GM23338 (cell line): ENCODE measurements around the gene ABCB8. TPM values are rescaled to one million over a fixed set of nuclear protein-coding genes. Genes with fewer than 3 reads are reported as not detected.

ENCODE experiments used
- ATAC-seq: fragments of 200-7000 bp; cut with Tn5 transposase; 3 replicates; pipeline ENCODE4 v1.9.1; 2020
- DNase-seq: peaks from one replicate; pipeline ENCODE4 v3.0.0-alpha.2; 2015; ENCODE audit warnings: low spot score
- H2AFZ ChIP-seq: fragments of 200-600 bp; sonication (generic); 2 replicates; pipeline ENCODE4 v1.8.0; 2016; ENCODE audit warnings: antibody characterized with exemption, mild to moderate bottlenecking, moderate library complexity
- H3F3A ChIP-seq: fragments of 200-600 bp; sonication (generic); replicated peaks from 2 replicates; pipeline ENCODE4 v1.8.0; 2017; ENCODE audit warnings: antibody characterized with exemption, mixed run types, low read depth
- H3K27ac ChIP-seq: fragments of 200-600 bp; sonication (generic); 2 replicates; pipeline ENCODE4 v1.6.1; 2016; ENCODE audit warnings: low read depth
- H3K27me3 ChIP-seq: fragments of 200-600 bp; sonication (generic); 2 replicates; pipeline ENCODE4 v1.8.0; 2016; ENCODE audit warnings: mild to moderate bottlenecking, mixed run types, moderate library complexity; ENCODE audit not compliant: insufficient read depth
- H3K36me3 ChIP-seq: fragments of 200-600 bp; sonication (generic); 2 replicates; pipeline ENCODE4 v1.8.0; 2016; ENCODE audit warnings: mild to moderate bottlenecking; ENCODE audit not compliant: insufficient read depth
- H3K4me1 ChIP-seq: fragments of 200-600 bp; sonication (generic); 2 replicates; pipeline ENCODE4 v1.8.0; 2016; ENCODE audit warnings: mild to moderate bottlenecking, moderate library complexity; ENCODE audit not compliant: insufficient read depth
- H3K4me2 ChIP-seq: fragments of 200-600 bp; sonication (generic); 2 replicates; pipeline ENCODE4 v1.7.1; 2017; ENCODE audit warnings: mixed run types
- H3K4me3 ChIP-seq: fragments of 200-600 bp; sonication (generic); 2 replicates; pipeline ENCODE4 v1.6.1; 2016; ENCODE audit warnings: mixed run types
- H3K79me2 ChIP-seq: fragments of 200-600 bp; sonication (generic); replicated peaks from 2 replicates; pipeline ENCODE4 v1.8.0; 2017; ENCODE audit warnings: mild to moderate bottlenecking; ENCODE audit not compliant: insufficient read depth
- H3K9me2 ChIP-seq: fragments of 200-600 bp; sonication (generic); 2 replicates; pipeline ENCODE4 v1.8.0; 2017; ENCODE audit not compliant: insufficient read depth
- H4K20me1 ChIP-seq: fragments of 200-600 bp; sonication (generic); replicated peaks from 2 replicates; pipeline ENCODE4 v1.8.0; 2017; ENCODE audit warnings: mild to moderate bottlenecking; ENCODE audit not compliant: insufficient read depth
- H3K27ac Mint-ChIP-seq: 2 replicates; pipeline ENCODE4 v1.8.0; 2020; ENCODE audit warnings: inconsistent platforms, mild to moderate bottlenecking, moderate library complexity, mixed read lengths
- H3K27me3 Mint-ChIP-seq: 3 replicates; pipeline ENCODE4 v1.8.0; 2022; ENCODE audit warnings: low read depth, mild to moderate bottlenecking, moderate library complexity, mixed read lengths, inconsistent platforms; ENCODE audit not compliant: insufficient read depth, poor library complexity
- H3K36me3 Mint-ChIP-seq: 3 replicates; pipeline ENCODE4 v1.8.0; 2021; ENCODE audit warnings: low read depth, mild to moderate bottlenecking, inconsistent platforms, moderate library complexity, mixed read lengths
- H3K4me1 Mint-ChIP-seq: 3 replicates; pipeline ENCODE4 v1.8.0; 2020; ENCODE audit warnings: mild to moderate bottlenecking, inconsistent platforms, mixed read lengths
- H3K4me3 Mint-ChIP-seq: 3 replicates; pipeline ENCODE4 v1.8.0; 2021; ENCODE audit warnings: moderate library complexity, mild to moderate bottlenecking, inconsistent platforms, mixed read lengths
- H3K9me3 Mint-ChIP-seq: 3 replicates; pipeline ENCODE4 v1.8.0; 2020; ENCODE audit warnings: moderate library complexity, mild to moderate bottlenecking, inconsistent platforms, mixed read lengths
- CREB1 ChIP-seq: fragments of 250-450 bp; sonication (Bioruptor Pico); IDR thresholded peaks from 2 replicates; pipeline ENCODE4 v1.5.0; 2020; ENCODE audit warnings: low read depth, mild to moderate bottlenecking, moderate library complexity
- ETS1 ChIP-seq: IDR thresholded peaks from 2 replicates; pipeline ENCODE4 v1.6.1; 2016; ENCODE audit warnings: antibody characterized with exemption
- EZH2 ChIP-seq: fragments of 200-600 bp; sonication (generic); IDR thresholded peaks from one replicate; pipeline ENCODE4 v1.8.0; 2017; ENCODE audit warnings: antibody characterized with exemption, mild to moderate bottlenecking, low read depth; ENCODE audit not compliant: unreplicated experiment
- EZH2phosphoT487 ChIP-seq: fragments of 200-600 bp; sonication (generic); IDR thresholded peaks from one replicate; pipeline ENCODE4 v1.8.1; 2018; ENCODE audit warnings: antibody characterized with exemption; ENCODE audit not compliant: unreplicated experiment
- JUNB ChIP-seq: IDR thresholded peaks from one replicate; pipeline ENCODE4 v1.6.1; 2016; ENCODE audit warnings: antibody characterized with exemption; ENCODE audit not compliant: unreplicated experiment
- NANOG ChIP-seq: IDR thresholded peaks from 2 replicates; pipeline ENCODE4 v1.6.1; 2016; ENCODE audit warnings: antibody characterized with exemption, borderline replicate concordance
- POLR2AphosphoS5 ChIP-seq: IDR thresholded peaks from 2 replicates; pipeline ENCODE4 v1.6.1; 2016; ENCODE audit warnings: antibody characterized with exemption, low read depth
- STAT1 ChIP-seq: IDR thresholded peaks from one replicate; pipeline ENCODE4 v1.6.1; 2016; ENCODE audit warnings: antibody characterized with exemption; ENCODE audit not compliant: unreplicated experiment
- ZNF114 ChIP-seq: fragments of 250-450 bp; sonication (Bioruptor Pico); IDR thresholded peaks from 2 replicates; pipeline ENCODE4 v1.5.0; 2020; ENCODE audit warnings: mild to moderate bottlenecking, moderate library complexity
- ZNF331 ChIP-seq: fragments of 250-450 bp; sonication (Bioruptor Pico); IDR thresholded peaks from 2 replicates; pipeline ENCODE4 v1.5.0; 2020; ENCODE audit warnings: low read depth, mild to moderate bottlenecking, moderate library complexity
- ZNF462 ChIP-seq: fragments of 250-450 bp; sonication (Bioruptor Pico); IDR thresholded peaks from 2 replicates; pipeline ENCODE4 v1.5.0; 2020; ENCODE audit warnings: mild to moderate bottlenecking, moderate library complexity
- polyA plus RNA-seq: library from polyadenylated mRNA; unstranded; fragments of >200 nt; fragmentation: Nextera tagmentation; extraction: Ambion mirVana; gene quantifications from 2 replicates; pipeline ENCODE4 v1.2.1, GENCODE V29; 2016
- total RNA-seq: library from RNA; depleted of rRNA; stranded (reverse); fragments of >200 nt; shearing (Covaris generic); gene quantifications from 2 replicates; pipeline ENCODE4 v1.2.3, GENCODE V29; 2014
- TF ChIP-seq, protein P1 (sequence below): IDR thresholded peaks from one replicate; pipeline ENCODE4 v1.6.1; 2018; ENCODE audit warnings: antibody characterized with exemption; ENCODE audit not compliant: unreplicated experiment
- TF ChIP-seq, protein P2 (sequence below), 2 experiments: fragments of 200-600 bp in 1 of 2; sonication (generic) in 1 of 2; conservative IDR thresholded peaks; 2 replicates each; pipeline versions ENCODE4 v1.5.1 to v1.6.1; 2016 to 2017; ENCODE audit warnings: antibody characterized with exemption in 2 of 2, low read depth in 2 of 2, mild to moderate bottlenecking in 2 of 2, moderate library complexity in 1 of 2

Gene ABCB8
- total and polyA plus RNA-seq, 2 experiments from 2014 or later: 11.4 to 27.1 TPM

GRCh38 chr7:150999497-151000230, 28.6 kb upstream of the ABCB8 start:
- Histone ChIP-seq H3F3A (no peaks in the 10 kb centered on the region), H3K36me3 (no peaks in the 10 kb centered on the region), H2AFZ (no peak overlapping the region), H3K9me2 (no peaks in the 10 kb centered on the region), H3K79me2 (no peaks in the 10 kb centered on the region), H3K4me2 (no peak overlapping the region), H3K27ac (no peak overlapping the region), H3K4me1 (no peaks in the 10 kb centered on the region), H4K20me1 (no peaks in the 10 kb centered on the region), H3K27me3 (no peaks in the 10 kb centered on the region), H3K4me3 (no peak overlapping the region)
- Mint-ChIP-seq H3K27ac (no peak overlapping the region), H3K9me3 (no peaks in the 10 kb centered on the region), H3K4me1 (peaks cover 4% of the 10 kb centered on the region; the same call in 2 of the 3 replicates), H3K4me3 (no peak overlapping the region), H3K27me3 (peaks cover 11% of the 10 kb centered on the region), H3K36me3 (no peaks in the 10 kb centered on the region; the same call in 2 of the 3 replicates)
- no peak for ATAC-seq
- TF ChIP-seq EZH2: no peak
- TF ChIP-seq CREB1: no peak
- TF ChIP-seq NANOG: no peak
- no peak for TF ChIP-seq JUNB
- TF ChIP-seq STAT1: no peak
- TF ChIP-seq, protein P1, sequence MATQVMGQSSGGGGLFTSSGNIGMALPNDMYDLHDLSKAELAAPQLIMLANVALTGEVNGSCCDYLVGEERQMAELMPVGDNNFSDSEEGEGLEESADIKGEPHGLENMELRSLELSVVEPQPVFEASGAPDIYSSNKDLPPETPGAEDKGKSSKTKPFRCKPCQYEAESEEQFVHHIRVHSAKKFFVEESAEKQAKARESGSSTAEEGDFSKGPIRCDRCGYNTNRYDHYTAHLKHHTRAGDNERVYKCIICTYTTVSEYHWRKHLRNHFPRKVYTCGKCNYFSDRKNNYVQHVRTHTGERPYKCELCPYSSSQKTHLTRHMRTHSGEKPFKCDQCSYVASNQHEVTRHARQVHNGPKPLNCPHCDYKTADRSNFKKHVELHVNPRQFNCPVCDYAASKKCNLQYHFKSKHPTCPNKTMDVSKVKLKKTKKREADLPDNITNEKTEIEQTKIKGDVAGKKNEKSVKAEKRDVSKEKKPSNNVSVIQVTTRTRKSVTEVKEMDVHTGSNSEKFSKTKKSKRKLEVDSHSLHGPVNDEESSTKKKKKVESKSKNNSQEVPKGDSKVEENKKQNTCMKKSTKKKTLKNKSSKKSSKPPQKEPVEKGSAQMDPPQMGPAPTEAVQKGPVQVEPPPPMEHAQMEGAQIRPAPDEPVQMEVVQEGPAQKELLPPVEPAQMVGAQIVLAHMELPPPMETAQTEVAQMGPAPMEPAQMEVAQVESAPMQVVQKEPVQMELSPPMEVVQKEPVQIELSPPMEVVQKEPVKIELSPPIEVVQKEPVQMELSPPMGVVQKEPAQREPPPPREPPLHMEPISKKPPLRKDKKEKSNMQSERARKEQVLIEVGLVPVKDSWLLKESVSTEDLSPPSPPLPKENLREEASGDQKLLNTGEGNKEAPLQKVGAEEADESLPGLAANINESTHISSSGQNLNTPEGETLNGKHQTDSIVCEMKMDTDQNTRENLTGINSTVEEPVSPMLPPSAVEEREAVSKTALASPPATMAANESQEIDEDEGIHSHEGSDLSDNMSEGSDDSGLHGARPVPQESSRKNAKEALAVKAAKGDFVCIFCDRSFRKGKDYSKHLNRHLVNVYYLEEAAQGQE: no peak
- TF ChIP-seq ZNF114 (CRISPR knock-in tag): no peak
- no peak for TF ChIP-seq ZNF331 (CRISPR knock-in tag)
- no peak for TF ChIP-seq ZNF462 (CRISPR knock-in tag)
- TF ChIP-seq, protein P2, sequence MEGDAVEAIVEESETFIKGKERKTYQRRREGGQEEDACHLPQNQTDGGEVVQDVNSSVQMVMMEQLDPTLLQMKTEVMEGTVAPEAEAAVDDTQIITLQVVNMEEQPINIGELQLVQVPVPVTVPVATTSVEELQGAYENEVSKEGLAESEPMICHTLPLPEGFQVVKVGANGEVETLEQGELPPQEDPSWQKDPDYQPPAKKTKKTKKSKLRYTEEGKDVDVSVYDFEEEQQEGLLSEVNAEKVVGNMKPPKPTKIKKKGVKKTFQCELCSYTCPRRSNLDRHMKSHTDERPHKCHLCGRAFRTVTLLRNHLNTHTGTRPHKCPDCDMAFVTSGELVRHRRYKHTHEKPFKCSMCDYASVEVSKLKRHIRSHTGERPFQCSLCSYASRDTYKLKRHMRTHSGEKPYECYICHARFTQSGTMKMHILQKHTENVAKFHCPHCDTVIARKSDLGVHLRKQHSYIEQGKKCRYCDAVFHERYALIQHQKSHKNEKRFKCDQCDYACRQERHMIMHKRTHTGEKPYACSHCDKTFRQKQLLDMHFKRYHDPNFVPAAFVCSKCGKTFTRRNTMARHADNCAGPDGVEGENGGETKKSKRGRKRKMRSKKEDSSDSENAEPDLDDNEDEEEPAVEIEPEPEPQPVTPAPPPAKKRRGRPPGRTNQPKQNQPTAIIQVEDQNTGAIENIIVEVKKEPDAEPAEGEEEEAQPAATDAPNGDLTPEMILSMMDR (conservative IDR thresholded peaks at IDR 0.05; ENCODE audit: low read depth in 2 of 2): no peak
- TF ChIP-seq ETS1: no peak
- TF ChIP-seq POLR2AphosphoS5: no peak
- TF ChIP-seq EZH2phosphoT487: no peak
- DNase-seq: no peak
